ENCODE measurements around the gene CA6.
"Not testable (repeated sequence)": the region's sequence is repeated elsewhere in the genome, so short reads cannot be mapped to it uniquely, and the experiment has no call there.

CA6 gene

GRCh38 chr1:8965121-8965820 lies 19.6 kb downstream of the CA6 start:
- no peak overlapping the region for H3K4me3 ChIP-seq (ENCODE audit: low read depth, low read length)
- DNase-seq (ENCODE audit: low read depth): no peak

GRCh38 chr1:8966606-8967005 lies 20.9 kb downstream of the CA6 start:
- DNase-seq (ENCODE audit: low read depth): no peak
- H3K4me3 ChIP-seq (ENCODE audit: low read depth, low read length): no peak overlapping the region

GRCh38 chr1:8968902-8969301 lies 23.2 kb downstream of the CA6 start:
- not testable (repeated sequence) for H3K4me3 ChIP-seq (ENCODE audit: low read depth, low read length); DNase-seq (ENCODE audit: low read depth)

GRCh38 chr1:8969937-8970336 lies 24.3 kb downstream of the CA6 start:
- DNase-seq (ENCODE audit: low read depth): no peak
- no peak overlapping the region for H3K4me3 ChIP-seq (ENCODE audit: low read depth, low read length)

DNA sequence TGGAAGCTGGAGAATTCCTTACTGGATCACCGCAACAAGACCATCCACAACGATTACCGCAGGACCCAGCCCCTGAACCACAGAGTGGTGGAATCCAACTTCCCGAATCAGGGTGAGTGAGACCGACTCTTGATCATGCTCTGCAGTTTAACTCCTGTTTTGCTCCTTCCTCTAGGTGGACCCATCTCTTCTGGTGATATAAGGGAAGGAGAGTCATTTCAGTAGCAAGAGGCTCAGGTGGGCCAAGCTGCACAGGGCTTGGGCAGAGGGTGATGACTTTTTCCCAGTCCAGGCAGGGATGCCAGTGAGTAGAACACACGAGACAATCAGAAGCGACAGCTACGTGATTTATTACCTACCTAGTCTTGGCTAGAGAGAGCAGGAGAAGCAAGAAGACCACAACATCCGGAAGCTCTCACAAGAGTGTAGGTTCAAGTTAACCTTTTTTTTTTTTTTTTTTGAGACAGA lies 25.2 kb downstream of the CA6 start:
- DNase-seq (ENCODE audit: low read depth): no peak
- H3K4me3 ChIP-seq (ENCODE audit: low read depth, low read length): no peak overlapping the region

- H3K4me3 ChIP-seq (ENCODE audit: low read depth, low read length): no peak overlapping the region
- no peak for DNase-seq (ENCODE audit: low read depth)
These were observed 28.9 kb downstream of the CA6 start for GRCh38 chr1:8974551-8974950.

GRCh38 chr1:8976338-8976737 lies 30.7 kb downstream of the CA6 start:
- DNase-seq (ENCODE audit: low read depth): no peak
- no peak overlapping the region for H3K4me3 ChIP-seq (ENCODE audit: low read depth, low read length)

DNA sequence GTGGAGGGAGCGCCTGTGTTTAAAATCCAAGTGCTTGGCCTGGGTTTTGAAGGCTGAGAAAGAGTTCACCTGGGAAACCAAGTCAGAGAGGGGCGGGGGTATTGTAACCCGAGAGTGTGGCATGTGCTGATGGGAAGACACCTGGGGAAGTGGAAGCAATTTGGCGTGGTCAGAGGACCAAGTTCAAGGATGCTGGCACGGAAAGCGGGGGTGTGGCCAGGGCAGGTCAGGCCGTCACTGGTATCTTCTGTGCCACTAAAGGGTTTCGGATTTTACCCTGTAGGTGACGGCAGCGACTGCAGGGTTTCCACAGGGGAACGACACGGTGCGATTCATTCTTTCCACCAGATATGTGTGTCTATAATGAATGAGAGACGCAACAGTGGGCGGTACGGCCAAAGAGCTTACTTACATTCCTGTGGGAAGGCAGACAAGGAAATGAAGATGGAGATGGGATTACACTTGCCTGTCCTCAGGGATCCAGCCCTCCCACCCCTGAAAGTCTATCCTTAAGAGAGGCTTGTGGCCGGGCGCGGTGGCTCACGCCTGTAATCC lies 31.3 kb downstream of the CA6 start:
- H3K4me3 ChIP-seq (ENCODE audit: low read depth, low read length): no peak overlapping the region
- DNase-seq (ENCODE audit: low read depth): no peak

DNA sequence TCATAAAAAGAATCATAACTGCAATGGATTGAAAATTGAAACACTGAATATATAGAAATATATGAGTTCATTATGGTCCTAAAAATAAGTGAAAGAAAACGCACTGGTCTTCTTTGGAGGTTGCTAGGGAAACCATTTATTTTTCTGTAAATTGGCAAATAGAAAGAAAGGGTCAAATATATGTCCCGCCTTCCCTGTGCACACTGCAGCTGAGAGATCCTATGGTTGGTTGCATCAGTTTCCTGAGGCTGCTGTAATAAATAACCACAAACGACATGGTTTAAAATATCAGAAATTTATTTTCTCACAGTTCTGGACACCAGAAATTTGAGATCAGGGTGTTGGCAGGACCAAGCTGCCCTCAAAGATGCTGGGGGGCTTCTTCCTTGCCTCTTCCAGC lies 35.0 kb downstream of the CA6 start:
- H3K4me3 ChIP-seq (ENCODE audit: low read depth, low read length): no peak overlapping the region
- no peak for DNase-seq (ENCODE audit: low read depth)

- no peak for DNase-seq (ENCODE audit: low read depth)
These were observed 35.5 kb downstream of the CA6 start for GRCh38 chr1:8981169-8981568.

DNA sequence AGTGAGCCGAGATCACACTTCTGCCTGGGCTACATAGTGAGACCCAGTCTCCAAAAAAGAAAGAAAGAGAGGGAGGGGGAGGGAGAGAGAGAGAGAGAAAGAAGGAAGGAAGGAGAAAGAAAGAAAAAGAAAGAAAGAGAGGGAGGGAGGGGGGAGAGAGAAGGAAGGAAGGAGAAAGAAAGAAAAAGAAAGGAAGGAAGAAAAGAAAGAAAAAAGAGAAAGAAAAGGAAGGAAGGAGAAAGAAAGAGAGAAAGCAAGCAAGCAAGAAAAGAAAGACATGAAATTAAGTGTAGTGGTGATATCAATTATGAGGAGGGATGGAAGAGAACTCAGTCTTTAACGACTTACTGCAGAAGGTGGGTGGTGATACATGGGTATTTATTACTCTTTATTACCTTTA lies 38.5 kb downstream of the CA6 start:
- no peak for DNase-seq (ENCODE audit: low read depth)
- no peak overlapping the region for H3K4me3 ChIP-seq (ENCODE audit: low read depth, low read length)

More at GRCh38 chr1:8981169-8981568, 35.5 kb downstream of the CA6 start:
- H3K4me3 ChIP-seq (ENCODE audit: low read depth, low read length): no peak overlapping the region

GRCh38 chr1:8984990-8985389 lies 39.3 kb downstream of the CA6 start:
- no peak overlapping the region for H3K4me3 ChIP-seq (ENCODE audit: low read depth, low read length)
- no peak for DNase-seq (ENCODE audit: low read depth)

DNA sequence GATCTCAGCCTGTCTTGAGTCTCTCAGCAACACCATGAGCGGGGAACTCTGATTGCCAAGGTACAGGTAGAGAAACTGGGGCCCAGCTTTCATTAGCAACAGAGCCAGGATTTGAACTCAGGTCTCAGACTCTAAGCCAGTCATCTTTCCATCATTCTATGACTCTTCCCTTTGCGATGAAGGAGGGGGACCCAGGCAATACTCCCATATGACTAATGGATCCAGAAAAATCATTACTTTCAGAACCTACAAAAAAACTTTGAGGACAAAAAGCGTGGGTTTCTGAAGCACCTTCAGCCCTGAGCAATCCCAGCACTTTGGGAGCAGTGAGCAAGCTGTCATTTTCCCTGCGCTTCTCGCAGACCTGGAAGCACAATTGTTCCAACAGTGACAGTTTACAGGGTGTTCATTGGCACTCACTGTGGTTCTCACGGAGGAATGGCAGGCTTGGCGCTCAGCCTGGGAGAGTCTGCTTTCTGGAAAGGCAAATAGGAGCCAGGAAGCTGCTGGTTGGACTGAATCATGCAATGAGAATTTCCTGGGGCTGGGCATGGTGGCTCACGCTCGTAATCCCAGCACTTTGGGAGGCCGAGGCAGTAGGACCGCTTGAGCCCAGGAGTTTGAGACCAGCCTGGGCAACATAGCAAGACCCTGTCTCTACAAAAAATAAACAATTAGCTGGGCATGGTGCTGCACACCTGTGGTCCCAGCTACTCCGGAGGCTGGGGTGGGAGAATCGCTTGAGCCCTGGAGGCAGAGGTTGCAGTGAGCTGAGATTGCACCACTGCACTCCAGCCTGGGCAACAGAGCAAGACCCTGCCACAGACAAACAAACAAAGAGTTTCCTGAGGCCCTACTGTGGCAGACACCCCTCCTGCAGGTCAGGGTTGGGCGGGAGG lies 40.5 kb downstream of the CA6 start:
- peak; percentile 75 for DNase-seq (ENCODE audit: low read depth)
- no peak overlapping the region for H3K4me3 ChIP-seq (ENCODE audit: low read depth, low read length)

GRCh38 chr1:8986814-8987190 lies 41.1 kb downstream of the CA6 start:
- no peak for DNase-seq (ENCODE audit: low read depth)
- H3K4me3 ChIP-seq (ENCODE audit: low read depth, low read length): no peak overlapping the region

GRCh38 chr1:8987881-8988617 lies 42.4 kb downstream of the CA6 start:
- DNase-seq (ENCODE audit: low read depth): no peak

GRCh38 chr1:8988618-8988967 lies 42.9 kb downstream of the CA6 start:
- H3K4me3 ChIP-seq (ENCODE audit: low read depth, low read length): no peak overlapping the region
- no peak for DNase-seq (ENCODE audit: low read depth)

More at GRCh38 chr1:8987881-8988617, 42.4 kb downstream of the CA6 start:
- H3K4me3 ChIP-seq (ENCODE audit: low read depth, low read length): no peak overlapping the region

- no peak for DNase-seq (ENCODE audit: low read depth)
- no peak overlapping the region for H3K4me3 ChIP-seq (ENCODE audit: low read depth, low read length)
These were observed 43.4 kb downstream of the CA6 start for GRCh38 chr1:8989061-8989460.

GRCh38 chr1:8989821-8990220 lies 44.2 kb downstream of the CA6 start:
- DNase-seq (ENCODE audit: low read depth): no peak
- no peak overlapping the region for H3K4me3 ChIP-seq (ENCODE audit: low read depth, low read length)

DNA sequence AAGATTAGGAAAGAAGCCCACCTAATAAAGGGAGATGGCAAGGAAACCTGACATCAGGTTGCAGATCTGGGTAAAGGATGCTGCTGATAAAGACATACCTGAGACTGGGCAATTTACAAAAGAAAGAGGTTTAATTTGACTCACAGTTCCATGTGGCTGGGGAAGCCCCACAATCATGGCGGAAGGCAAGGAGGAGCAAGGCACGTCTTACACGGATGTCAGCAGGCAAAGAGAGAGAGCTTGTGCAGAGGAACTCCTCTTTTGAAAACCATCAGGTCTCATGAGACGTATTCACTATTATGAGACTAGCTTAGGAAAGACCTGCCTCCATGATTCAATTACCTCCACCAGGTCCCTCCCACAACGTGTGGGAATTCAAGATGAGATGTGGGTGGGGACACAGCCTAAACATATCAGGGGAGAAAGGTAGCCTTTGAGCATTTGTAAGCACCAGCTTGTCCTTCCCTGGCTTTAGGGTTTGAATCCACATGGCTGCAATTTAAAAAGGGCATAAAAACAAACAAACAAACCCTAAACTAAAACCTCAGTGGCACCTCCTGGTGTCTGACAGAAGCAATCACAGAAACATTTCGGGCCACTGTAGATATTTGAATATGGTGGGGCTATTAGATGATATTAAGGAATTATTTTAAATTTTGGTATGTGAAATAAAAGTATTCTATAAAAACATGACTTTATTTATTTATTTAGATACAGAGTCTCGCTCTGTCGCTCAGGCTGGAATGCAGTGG lies 47.4 kb downstream of the CA6 start:
- H3K4me3 ChIP-seq (ENCODE audit: low read depth, low read length): no peak overlapping the region
- DNase-seq (ENCODE audit: low read depth): no peak
